Tibial nerve (tissue), 4 donors: Measurements from ENCODE around the gene AKAP8L.

Experiments used
- EP300 ChIP-seq, 2 donors: sonication (generic); formaldehyde crosslinking; IDR thresholded peaks; one replicate each; pipeline ENCODE4 v1.6.1; 2017; ENCODE audit warnings: antibody characterized with exemption in 2 of 2, mild to moderate bottlenecking in 1 of 2
- POLR2A ChIP-seq, 2 donors: fragments of 450-650 bp; IDR thresholded peaks; one replicate each; pipeline ENCODE4 v1.6.1; 2017; ENCODE audit warnings: antibody characterized with exemption in 2 of 2, mild to moderate bottlenecking in 2 of 2, moderate library complexity in 2 of 2
- TF ChIP-seq, protein P1 (sequence below), 5 experiments: fragments of 200-600 bp in 3 of 5; fragments of 450-650 bp in 2 of 5; sonication (generic) in 3 of 5; IDR thresholded peaks; one replicate each; pipeline ENCODE4 v1.5.1; 2016 to 2019; ENCODE audit warnings: antibody characterized with exemption in 5 of 5, mild to moderate bottlenecking in 3 of 5, moderate library complexity in 2 of 5

DNA sequence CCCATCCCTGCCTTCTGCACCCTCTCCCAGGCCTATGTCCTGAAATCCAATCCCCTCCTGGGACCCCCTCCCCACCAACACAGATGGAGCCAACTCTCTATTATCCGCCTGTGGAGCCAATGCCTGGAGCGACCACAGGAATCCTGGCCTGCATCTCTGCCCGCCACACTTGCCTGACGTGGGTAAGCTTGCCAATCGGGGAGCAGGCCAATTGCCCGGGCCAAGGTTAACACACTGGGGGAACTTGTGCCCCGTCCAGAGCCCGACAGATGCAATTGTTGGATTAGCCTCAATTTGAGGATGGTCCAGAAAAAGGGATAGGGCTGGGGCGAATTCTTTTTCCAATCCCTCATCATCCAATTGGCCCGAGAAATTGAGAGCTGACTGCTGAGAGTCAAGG is 25.1 kb upstream of the AKAP8L start:
- TF ChIP-seq, protein P1, sequence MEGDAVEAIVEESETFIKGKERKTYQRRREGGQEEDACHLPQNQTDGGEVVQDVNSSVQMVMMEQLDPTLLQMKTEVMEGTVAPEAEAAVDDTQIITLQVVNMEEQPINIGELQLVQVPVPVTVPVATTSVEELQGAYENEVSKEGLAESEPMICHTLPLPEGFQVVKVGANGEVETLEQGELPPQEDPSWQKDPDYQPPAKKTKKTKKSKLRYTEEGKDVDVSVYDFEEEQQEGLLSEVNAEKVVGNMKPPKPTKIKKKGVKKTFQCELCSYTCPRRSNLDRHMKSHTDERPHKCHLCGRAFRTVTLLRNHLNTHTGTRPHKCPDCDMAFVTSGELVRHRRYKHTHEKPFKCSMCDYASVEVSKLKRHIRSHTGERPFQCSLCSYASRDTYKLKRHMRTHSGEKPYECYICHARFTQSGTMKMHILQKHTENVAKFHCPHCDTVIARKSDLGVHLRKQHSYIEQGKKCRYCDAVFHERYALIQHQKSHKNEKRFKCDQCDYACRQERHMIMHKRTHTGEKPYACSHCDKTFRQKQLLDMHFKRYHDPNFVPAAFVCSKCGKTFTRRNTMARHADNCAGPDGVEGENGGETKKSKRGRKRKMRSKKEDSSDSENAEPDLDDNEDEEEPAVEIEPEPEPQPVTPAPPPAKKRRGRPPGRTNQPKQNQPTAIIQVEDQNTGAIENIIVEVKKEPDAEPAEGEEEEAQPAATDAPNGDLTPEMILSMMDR (IDR thresholded peaks at IDR 0.05), result no peak
- TF ChIP-seq POLR2A (IDR thresholded peaks at IDR 0.05), result no peak
- no peak for TF ChIP-seq EP300 (IDR thresholded peaks at IDR 0.05)
